Hippocampal formation (tissue), 2 donors: ENCODE measurements around the gene AGAP5.
"Not testable (repeated sequence)": the region's sequence is repeated elsewhere in the genome, so short reads cannot be mapped to it uniquely, and the experiment has no call there.

Experiments used
- DNase-seq, 2 donors: peaks; one replicate each; lab custom pipeline; 2025; lab: John Stamatoyannopoulos, UW

AGAP5 gene

GRCh38 chr10:73714483-73714882 lies 16.6 kb upstream of the AGAP5 start:
- not testable (repeated sequence) for DNase-seq

- DNase-seq = not testable (repeated sequence)
Measured at GRCh38 chr10:73713912-73714311, 16.0 kb upstream of the AGAP5 start.

GRCh38 chr10:73711683-73712082 lies 13.8 kb upstream of the AGAP5 start:
- not testable (repeated sequence) for DNase-seq

GRCh38 chr10:73708122-73708521 lies 10.2 kb upstream of the AGAP5 start:
- not testable (repeated sequence) for DNase-seq

GRCh38 chr10:73707628-73708027 lies 9.7 kb upstream of the AGAP5 start:
- DNase-seq = not testable (repeated sequence)

- DNase-seq = not testable (repeated sequence)
Measured at GRCh38 chr10:73706488-73706887, 8.6 kb upstream of the AGAP5 start.

GRCh38 chr10:73705506-73706072 lies 7.7 kb upstream of the AGAP5 start:
- DNase-seq = not testable (repeated sequence)

- not testable (repeated sequence) for DNase-seq
Measured at GRCh38 chr10:73703924-73704323, 6.0 kb upstream of the AGAP5 start.

- not testable (repeated sequence) for DNase-seq
Measured at GRCh38 chr10:73698819-73699218, 910 bp upstream of the AGAP5 start.

- DNase-seq = not testable (repeated sequence)
Measured at GRCh38 chr10:73695302-73695701, 2.6 kb downstream of the AGAP5 start.

GRCh38 chr10:73690755-73691154 lies 7.2 kb downstream of the AGAP5 start:
- DNase-seq = not testable (repeated sequence)

- DNase-seq = not testable (repeated sequence)
Measured at GRCh38 chr10:73689596-73689995, 8.3 kb downstream of the AGAP5 start.

GRCh38 chr10:73687641-73688040 lies 10.3 kb downstream of the AGAP5 start:
- DNase-seq = not testable (repeated sequence)

GRCh38 chr10:73674546-73674945 lies 23.4 kb downstream of the AGAP5 start:
- not testable (repeated sequence) for DNase-seq

GRCh38 chr10:73668378-73668777 lies 29.5 kb downstream of the AGAP5 start:
- DNase-seq = not testable (repeated sequence)

- DNase-seq = not testable (repeated sequence)
Measured at GRCh38 chr10:73666153-73666809, 31.6 kb downstream of the AGAP5 start.

- DNase-seq = not testable (repeated sequence)
Measured at GRCh38 chr10:73665581-73665980, 32.3 kb downstream of the AGAP5 start.

GRCh38 chr10:73664156-73665040 lies 33.5 kb downstream of the AGAP5 start:
- DNase-seq = not testable (repeated sequence)

GRCh38 chr10:73663621-73664020 lies 34.3 kb downstream of the AGAP5 start:
- not testable (repeated sequence) for DNase-seq

- DNase-seq = not testable (repeated sequence)
Measured at GRCh38 chr10:73662705-73663104, 35.2 kb downstream of the AGAP5 start.

- DNase-seq = no peak
Measured at GRCh38 chr10:73655990-73656298, 42.0 kb downstream of the AGAP5 start, which contains the start of gene SYNPO2L. Gene SYNPO2L (minus strand): TSS chr10:73656029. CDS start chr10:73655922, 107 bp downstream.

GRCh38 chr10:73655257-73655989 lies 42.5 kb downstream of the AGAP5 start:
- no peak for DNase-seq
